CMK (cell line): Measurements from ENCODE around the gene CSNK2B.

Source experiments
- DNase-seq: peaks from one replicate; pipeline ENCODE4 v3.0.0-alpha.2; 2010; ENCODE audit warnings: low read depth

CSNK2B gene

DNA sequence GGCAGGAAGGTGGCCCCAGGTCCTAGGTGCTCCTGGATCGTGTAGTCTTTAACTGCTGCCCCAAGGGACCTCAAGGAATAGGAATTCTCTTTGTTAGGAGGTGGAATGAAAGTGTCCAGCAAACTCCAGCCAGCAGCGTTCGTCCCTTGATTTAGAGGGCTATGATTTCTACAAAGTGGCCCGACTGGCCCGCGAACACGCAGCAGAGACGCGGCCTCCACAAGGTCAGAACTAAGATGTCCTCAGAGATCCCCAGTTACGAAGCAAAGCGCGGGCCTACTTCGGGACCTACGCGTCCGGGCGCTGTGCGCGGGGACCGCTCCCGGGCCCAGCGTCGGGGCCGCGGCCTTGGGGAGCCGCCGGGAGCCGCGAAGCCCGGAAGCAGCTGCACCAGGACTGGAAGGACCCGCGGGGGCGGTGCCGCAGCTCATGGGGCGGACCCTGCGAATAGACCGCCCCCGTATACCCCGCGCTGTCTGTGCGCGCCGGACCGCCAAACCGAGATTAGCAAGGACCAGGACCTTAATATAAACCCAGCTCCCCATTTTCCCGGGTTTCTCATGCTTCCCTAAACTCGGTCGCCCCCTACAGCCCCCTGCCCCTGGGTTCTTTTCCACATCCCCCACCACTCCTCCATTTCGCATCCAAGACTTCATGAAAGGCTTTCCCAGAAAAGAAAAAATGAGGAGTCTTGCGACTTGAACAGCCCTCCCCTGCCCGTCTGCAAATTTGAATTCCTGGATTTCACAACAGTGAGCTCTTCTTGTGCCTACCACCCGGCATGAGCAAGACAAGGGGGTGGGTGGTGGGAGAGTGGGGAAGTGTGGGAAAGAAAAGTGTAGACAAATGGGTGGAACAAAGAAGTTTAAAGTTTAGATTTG, 5.3 kb upstream of the CSNK2B start, which contains the start of gene C6orf47:
C6orf47 (minus strand) TSS at position 398 of the 881 bp plus-strand sequence. CDS start 831 bp downstream, outside the sequence.
- DNase-seq, result peak; percentile 72

DNA sequence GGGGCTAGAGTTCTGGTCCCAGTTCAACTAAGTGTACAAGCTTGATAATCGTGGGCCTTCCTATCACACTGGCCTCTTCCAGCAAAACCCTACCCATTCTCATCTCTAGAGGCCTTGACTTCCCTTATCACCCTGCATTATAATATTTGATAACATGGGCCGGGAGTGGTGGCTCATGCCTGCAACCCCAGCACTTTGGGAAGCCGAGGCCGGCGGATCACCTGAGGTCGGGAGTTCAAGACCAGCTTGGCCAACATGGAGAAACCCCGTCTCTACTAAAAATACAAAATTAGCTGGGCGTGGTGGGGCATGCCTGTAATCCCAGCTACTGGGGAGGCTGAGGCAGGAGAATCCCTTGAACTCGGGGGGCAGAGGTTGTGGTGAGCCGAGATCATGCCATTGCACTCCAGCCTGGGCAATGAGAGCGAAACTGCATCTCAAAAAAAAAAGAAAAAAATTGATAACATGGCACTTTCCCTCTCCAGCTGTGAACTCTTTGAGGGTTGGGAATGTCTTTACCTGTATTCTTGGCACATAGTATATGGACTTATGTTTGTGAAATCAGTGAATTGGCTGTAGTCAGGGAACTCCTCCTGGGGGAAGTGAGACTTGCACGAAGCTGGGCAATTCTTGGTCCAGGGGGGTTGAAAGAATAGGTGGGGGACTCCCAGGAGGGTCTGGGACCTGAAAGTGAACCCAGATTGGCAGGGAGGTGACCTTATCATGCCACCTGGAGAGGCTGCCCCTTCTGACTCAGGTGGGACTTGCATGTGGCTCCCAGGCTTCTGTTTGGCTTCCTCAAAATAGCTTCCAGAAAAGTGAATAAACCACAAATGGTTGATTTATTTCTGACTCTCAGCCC, 4.4 kb upstream of the CSNK2B start:
- no peak for DNase-seq

GRCh38 chr6:31662124-31662723, 3.7 kb upstream of the CSNK2B start:
- DNase-seq, result no peak

DNA sequence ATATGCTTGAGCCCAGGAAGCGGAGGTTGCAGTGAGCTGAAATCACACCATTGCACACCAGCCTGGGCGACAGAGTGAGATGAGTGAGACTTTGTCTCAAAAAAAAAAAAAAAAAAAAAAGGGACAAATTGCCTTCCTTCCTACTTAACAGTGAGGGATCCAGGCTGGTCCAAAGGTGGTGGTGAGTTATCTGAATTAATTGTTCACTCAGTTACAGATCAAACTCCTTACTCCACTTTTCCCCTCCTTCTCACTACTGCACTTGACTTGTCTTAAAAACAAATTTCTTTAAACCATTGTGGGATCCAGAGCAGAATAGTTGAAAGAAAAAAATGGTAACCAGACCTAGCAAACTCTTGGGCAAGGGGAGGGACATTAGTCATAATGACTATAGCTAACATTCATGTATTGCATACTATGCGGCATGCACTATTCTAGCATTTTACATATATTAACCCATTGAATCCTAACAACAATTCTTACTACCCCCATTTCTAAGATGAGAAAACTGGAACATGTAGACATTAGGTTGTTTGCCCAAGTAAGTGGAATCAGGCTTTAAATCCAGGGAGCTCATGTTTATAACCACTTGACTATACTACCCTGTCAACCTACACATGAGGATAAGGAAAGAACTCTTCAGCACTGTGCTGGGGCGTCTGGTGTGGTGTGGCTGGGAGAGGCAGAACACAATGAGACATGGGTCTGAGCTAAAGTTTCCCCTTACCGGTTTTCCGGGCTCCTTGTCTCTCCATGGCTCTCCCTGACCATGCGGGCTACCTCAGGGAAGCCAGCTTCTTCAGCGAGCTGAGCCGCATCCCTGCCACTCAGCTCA, 2.5 kb upstream of the CSNK2B start:
- no peak for DNase-seq

DNA sequence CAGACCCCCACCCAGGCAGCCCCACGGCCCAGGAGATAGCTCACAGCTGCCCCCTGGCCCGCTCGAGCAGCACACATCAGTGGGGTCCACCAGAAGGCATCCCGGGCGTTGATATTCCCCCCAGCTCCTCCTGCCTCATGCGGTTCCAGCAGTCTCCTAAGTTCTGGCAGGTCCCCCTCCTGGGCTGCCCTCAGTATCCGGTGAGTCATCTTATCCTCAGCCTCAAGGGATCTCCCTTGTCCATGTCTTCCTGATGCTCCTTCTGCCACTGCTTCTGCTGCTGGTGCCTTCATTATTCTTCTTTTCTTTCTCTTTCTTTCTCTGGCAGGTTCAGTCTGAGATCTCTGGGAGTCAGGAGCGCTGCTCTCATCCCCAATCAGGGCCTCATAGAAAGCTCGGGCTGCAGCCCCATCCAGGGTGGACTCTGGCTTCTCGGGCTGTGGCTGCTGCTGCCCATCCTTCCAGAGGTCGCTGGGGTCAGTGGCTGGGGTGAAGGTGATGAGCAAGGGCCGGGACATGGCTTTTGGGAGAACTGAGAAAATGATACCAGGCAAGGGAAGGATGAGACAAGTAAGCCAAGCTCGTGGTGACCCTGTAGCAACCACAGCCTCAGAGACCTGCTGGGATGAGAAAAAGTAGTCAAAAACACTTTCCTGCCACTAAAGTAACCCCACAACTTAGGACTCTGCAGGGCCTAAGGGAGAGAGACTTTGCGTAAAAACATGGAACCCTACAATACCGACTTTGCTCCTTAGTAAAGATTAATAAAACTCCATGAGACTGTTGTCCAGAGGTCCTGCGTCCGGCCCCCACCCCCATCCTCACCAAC, 1.7 kb upstream of the CSNK2B start:
- no peak for DNase-seq

- DNase-seq, result peak; percentile 87
Observed at GRCh38 chr6:31664790-31665500, 935 bp upstream of the CSNK2B start, which contains the start of gene GPANK1. TSS of gene GPANK1 (minus strand) at chr6:31664997. CDS start at chr6:31664478, 519 bp downstream.

DNA sequence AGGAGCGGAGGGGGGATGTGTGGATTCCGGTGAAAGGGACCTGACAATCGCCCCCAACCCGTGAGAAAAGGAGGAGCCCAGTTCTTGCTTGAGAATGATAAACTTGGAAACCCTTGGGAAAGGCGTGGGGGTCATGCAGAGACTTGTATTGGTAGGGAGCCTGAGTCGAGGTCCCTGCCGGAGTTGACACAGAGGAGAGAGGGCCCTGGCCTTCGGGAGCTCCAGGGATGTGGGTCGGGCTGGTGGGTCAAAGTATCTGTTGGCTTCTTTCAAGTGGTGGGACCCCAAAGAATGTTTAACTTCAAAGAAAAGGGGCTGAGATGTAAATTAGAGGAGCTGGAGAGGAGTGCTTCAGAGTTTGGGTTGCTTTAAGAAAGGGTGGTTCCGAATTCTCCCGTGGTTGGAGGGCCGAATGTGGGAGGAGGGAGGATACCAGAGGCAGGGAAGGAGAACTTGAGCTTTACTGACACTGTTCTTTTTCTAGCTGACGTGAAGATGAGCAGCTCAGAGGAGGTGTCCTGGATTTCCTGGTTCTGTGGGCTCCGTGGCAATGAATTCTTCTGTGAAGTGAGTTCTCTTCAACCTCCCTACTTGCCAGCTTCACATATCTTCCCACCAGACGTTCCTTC, 571 bp downstream of the CSNK2B start:
- no peak for DNase-seq

GRCh38 chr6:31669676-31670075, 3.8 kb downstream of the CSNK2B start, which contains the start of gene LY6G5B:
TSS of gene LY6G5B (plus strand) at chr6:31669976. CDS start at chr6:31670951, 975 bp downstream.
- no peak for DNase-seq

DNA sequence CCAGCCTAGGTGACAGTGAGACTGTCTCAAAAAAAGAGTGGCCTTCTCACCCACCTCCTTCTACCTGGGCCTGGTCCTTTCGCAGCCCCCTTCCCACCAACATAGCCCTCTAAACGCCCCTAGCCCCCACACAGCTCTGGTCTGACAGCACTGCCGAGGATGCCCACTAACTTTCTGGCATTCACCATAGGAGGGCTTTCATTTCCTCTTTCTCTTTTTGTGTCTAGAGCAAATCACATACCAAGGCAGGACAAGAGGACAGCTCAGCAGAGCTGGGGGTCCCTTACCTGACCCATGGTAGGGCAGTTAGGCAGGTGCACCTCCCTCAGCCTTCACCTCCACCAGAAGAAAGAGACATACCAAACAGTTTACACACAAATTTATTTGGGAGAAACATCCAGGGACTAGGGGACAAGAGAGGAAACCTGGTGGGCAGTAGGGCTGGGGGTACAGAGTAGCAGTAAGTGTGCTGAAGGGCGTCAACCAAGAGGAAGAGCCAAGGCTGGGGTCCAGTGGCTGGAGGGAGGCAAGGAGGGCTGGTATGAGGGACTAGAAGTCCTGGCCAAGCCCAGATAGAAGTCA, 10.5 kb downstream of the CSNK2B start:
- no peak for DNase-seq

DNA sequence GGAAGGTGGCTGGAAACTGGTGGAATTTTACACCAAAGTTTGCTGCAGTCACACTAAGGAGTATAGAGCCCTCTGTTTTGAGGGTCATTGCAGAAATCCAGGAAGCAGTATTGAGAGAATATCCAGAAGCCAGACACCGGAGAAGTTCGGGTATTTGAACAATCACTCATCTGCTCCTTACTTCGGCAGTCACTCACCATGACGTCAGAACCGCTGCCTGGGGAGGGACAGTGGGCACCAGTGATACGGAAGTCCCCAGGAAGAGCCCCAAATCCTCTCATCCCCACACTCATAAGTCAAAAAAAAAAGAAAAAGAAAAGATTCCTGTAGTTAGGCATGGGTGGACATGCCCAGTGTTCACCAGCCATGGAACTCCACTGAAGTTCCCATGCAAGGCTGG, 11.0 kb downstream of the CSNK2B start:
- no peak for DNase-seq

GRCh38 chr6:31677955-31678354, 12.1 kb downstream of the CSNK2B start:
- no peak for DNase-seq

- no peak for DNase-seq
Observed at GRCh38 chr6:31680226-31681134, 14.6 kb downstream of the CSNK2B start, which contains the start of gene LY6G5C. TSS of gene LY6G5C (minus strand) at chr6:31681067. CDS start at chr6:31680373, 694 bp downstream.

- no peak for DNase-seq
Observed at GRCh38 chr6:31681135-31681671, 15.3 kb downstream of the CSNK2B start.

DNA sequence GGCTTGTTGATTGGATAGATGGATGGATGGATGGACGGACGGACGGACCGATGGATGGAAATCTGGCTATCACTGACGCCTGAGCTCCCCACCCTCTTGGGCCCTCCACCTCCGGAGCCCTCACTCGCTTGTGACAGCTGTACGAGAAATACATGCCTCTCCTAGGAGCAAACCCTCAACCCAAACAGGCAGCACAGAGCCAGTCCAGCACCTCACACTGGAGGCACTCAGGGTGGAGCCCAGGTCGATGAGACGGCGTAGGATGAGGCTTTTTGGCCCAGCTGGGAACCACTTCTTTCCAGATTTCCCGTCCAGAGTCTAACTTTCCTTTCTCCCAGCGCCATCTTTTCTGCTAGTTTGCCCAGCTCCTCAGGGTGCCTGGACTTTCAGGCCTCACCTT, 17.7 kb downstream of the CSNK2B start:
- DNase-seq, result no peak

DNA sequence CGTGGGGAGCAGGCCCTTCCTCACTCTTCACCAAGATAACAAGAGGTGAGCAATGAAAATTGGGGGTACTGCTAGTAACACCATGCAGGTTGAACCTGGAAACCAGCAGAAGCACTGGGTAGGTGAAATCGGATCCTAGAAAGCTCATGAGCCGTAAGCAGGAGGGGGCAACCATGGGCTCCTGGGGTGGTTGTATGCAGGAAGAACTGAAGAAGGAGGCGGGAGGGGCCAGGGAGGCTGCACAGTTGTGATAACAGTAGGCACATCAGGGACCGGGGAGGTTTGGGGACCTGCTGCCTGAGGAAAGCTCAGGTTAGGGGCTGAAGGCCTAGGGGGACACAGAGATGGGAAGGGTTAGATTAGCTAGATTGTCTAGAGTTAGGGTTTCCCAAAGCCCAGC, 20.6 kb downstream of the CSNK2B start:
- no peak for DNase-seq

- no peak for DNase-seq
Observed at GRCh38 chr6:31687321-31687720, 21.4 kb downstream of the CSNK2B start.
